Stimulated activated CD4-positive, alpha-beta T cell treated with anti-CD3 and anti-CD28 coated beads, Interleukin-12 subunit alpha, Interleukin-12 subunit beta, amount 100 ng/mL, for 24 hours (primary cell): ENCODE results near the gene ANKRD7.

Experiments
- DNase-seq, 2 experiments: peaks; one replicate each; pipeline ENCODE4 v3.0.0-alpha.2; 2020; ENCODE audit warnings: low read depth in 2 of 2

The ANKRD7 gene

GRCh38 chr7:118224521-118224920, at the start of gene ANKRD7:
Gene ANKRD7 (plus strand): TSS chr7:118224704. CDS start chr7:118224831, 127 bp downstream.
- no peak for DNase-seq

- no peak for DNase-seq
These were observed 48.8 kb upstream of the ANKRD7 start for GRCh38 chr7:118175740-118176139.

- no peak for DNase-seq
These were observed 45.3 kb upstream of the ANKRD7 start for GRCh38 chr7:118179191-118179590.

GRCh38 chr7:118182593-118183427, 41.7 kb upstream of the ANKRD7 start:
- no peak for DNase-seq

- DNase-seq = no peak
These were observed 41.1 kb upstream of the ANKRD7 start for GRCh38 chr7:118183428-118183785.

GRCh38 chr7:118183786-118184564, 40.5 kb upstream of the ANKRD7 start, which contains the start of gene LSM8:
Gene LSM8 (plus strand): TSS chr7:118184164. CDS start chr7:118184224, 60 bp downstream.
- peak; percentile 94 for DNase-seq

- no peak for DNase-seq
These were observed 40.0 kb upstream of the ANKRD7 start for GRCh38 chr7:118184565-118184940.

- DNase-seq = no peak
These were observed 39.2 kb upstream of the ANKRD7 start for GRCh38 chr7:118185163-118185860.

- no peak for DNase-seq
These were observed 38.0 kb upstream of the ANKRD7 start for GRCh38 chr7:118186501-118186900.

- DNase-seq = no peak
These were observed 29.9 kb upstream of the ANKRD7 start for GRCh38 chr7:118194571-118194970.

- DNase-seq = peak in 1 of 2 experiments; percentile 29
These were observed 28.5 kb upstream of the ANKRD7 start for GRCh38 chr7:118195837-118196474.

- DNase-seq = no peak
These were observed 22.4 kb upstream of the ANKRD7 start for GRCh38 chr7:118202061-118202460.

GRCh38 chr7:118214051-118214832, 10.3 kb upstream of the ANKRD7 start:
- DNase-seq = peak; percentile 51 to 57

- no peak for DNase-seq
These were observed 9.7 kb upstream of the ANKRD7 start for GRCh38 chr7:118214833-118215182.

- no peak for DNase-seq
These were observed 7.3 kb upstream of the ANKRD7 start for GRCh38 chr7:118217210-118217619.

GRCh38 chr7:118218413-118219156, 5.9 kb upstream of the ANKRD7 start:
- DNase-seq = no peak

- no peak for DNase-seq
These were observed 5.4 kb upstream of the ANKRD7 start for GRCh38 chr7:118219157-118219512.

- no peak for DNase-seq
These were observed 3.9 kb upstream of the ANKRD7 start for GRCh38 chr7:118220583-118220982.

GRCh38 chr7:118222591-118222990, 1.9 kb upstream of the ANKRD7 start:
- no peak for DNase-seq

GRCh38 chr7:118232837-118233236, 8.3 kb downstream of the ANKRD7 start:
- no peak for DNase-seq
